Kidney glomerular epithelial cell (primary cell): Measurements from ENCODE around the gene TTLL4.
A peak's percentile ranks its signal among the peaks of the same experiment; 100 is the strongest.

ENCODE experiments used
- DNase-seq: peaks from one replicate; lab custom pipeline; 2025; lab: John Stamatoyannopoulos, UW

Gene TTLL4

DNA sequence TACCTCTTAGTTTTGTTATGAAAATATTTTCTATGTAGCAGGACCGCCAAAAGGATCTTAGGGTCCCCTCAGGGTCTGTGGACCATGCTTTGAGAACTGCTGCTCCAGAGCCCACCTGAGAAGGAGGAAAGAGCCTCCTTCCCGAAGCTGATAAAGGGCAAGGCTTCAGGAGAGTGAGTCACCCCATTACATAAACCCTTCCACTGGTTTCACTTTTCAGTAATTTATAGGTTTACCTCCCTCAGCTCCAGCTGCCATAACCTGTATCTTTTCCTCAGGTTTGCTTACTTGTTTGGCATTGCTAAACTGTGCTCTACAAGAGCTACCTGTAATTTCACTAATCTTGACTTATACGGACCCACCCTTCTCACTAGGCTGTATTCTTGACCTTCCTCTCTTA lies 6.6 kb downstream of the TTLL4 start:
- DNase-seq: peak; percentile 30

DNA sequence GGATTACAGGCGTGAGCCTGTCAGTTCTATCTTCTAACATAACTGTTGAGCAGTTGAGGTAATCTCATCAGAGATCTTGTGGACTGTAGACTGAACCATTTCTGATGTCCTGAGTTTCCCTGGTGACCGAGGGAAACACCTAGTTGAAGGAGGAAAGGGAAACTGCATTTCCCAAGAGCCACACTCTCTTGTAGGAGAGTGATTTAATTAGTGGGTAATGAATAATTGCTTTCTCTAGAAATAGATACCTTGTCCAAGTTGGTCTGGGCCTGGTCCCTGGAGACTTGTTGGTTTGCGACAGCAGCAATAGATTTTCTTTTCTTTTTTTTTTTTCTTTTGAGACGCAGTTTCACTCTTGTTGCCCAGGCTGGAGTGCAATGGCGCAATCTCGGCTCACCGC lies 7.4 kb downstream of the TTLL4 start:
- DNase-seq: no peak

DNA sequence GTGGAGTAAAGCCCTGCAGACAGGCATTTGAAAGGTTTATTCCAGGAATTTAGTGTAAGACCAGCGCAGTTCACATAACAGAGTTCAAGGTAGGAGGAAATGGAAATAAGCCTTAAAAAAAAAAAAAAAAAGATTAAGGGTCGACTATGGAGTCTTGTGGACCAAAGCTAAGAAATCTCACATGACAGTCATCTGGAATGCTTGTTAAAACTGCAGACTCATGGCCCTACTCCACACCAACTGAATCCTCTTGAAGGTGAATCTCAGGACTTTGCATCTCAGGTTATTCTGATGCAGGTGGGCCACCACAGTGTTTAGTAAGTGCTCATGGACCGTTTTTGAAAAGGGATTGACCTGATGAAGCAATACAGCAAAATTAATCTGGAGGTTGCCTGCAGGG lies 8.8 kb downstream of the TTLL4 start:
- no peak for DNase-seq

DNA sequence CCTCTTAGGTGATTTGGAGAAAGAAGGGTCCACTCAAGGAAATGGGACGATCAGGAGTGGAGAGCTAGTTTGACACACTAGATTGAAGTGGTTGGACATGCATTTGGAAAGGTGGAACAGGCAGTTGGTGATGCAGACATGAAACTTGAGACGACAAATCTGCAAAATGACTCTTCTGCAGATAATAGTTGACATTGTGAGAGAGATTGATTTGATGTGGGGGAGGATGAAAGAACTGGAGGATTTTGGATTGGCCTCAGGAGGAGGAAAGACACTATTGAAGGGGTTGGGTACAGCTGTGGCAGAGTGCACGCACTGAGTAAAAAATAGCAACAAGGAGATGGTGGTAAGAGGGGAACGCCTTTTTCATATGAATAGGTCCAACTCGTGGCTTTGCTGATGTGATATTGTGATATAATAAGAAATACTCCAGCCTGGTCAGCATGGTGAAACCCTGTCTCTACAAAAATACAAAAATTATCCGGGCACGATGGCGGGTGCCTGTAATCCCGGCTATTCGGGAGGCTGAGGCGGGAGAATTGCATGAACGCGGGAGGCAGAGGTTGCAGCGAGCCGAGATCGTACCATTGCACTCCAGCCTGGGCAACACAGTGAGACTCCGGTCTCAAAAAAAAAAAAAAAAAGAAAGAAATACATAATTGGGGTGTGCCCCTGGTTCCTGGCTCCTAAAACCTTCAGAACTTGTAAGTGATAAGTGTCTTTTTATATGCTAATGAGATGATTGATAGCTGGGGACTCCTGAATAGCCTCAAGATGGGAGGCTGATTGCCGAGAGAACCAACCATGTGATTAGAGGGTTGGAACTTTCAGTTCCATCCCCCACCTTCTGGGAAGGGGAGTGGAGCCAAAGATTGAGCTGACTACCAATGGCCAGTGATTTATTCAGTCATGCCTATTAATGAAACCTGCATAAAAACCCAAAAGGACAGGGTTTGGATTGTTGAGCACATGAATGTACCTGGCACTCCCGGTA lies 9.7 kb downstream of the TTLL4 start:
- no peak for DNase-seq

DNA sequence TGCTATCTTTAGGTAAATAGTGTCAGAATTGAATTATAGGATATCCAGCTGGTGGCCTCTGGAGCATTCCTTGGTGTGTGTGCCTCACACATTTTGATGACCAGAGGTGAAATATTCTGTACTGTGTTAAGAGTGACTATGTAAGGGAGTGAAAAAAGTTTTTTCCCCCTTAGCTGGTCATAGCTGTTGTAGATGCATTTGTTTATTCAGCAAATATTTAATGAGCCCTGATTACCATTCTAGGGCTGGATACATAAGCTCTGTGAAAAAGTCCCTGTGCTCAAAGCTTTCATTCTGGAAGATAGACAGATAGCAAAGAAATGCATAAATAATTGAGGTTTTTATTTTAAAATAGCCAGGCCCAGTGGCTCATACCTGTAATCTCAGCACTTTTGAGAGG lies 10.9 kb downstream of the TTLL4 start:
- no peak for DNase-seq

DNA sequence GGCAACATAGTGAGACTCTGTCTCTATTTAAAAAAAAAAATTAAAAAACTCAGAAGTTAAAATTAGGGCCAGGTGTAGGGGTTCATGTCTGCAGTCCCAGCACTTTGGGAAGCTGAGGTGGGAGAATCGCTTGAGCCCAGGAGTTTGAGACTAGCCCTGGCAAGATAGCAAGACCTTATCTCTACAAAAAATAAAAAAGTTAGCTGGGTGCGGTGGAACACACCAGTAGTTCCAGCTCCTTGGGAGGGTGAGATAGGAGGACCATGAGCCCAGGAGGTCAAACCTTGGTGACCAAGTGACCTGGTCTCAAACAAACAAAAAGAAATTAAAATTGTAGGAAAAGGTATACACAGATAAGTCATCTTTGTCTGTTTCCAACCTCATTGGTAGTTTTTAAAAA lies 11.3 kb downstream of the TTLL4 start:
- DNase-seq: no peak

DNA sequence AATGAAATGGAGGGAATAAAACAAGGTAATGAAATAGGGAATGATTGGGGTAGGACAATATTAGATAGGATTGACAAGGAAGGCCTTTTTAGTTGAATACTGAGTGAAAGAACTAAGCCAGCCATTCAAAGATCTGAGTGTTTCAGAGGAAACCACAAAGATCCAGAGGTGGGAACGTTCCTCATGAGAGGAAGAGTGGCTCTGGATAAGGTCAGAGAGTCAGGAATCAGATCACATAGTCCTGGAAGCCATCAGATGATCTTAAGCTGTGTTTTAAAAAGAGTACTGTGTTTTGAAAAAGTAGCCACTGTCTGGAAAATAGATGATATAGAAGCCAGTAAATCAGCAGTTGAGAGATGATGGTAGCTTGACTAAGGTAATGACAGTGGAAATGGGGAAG lies 11.8 kb downstream of the TTLL4 start:
- no peak for DNase-seq

DNA sequence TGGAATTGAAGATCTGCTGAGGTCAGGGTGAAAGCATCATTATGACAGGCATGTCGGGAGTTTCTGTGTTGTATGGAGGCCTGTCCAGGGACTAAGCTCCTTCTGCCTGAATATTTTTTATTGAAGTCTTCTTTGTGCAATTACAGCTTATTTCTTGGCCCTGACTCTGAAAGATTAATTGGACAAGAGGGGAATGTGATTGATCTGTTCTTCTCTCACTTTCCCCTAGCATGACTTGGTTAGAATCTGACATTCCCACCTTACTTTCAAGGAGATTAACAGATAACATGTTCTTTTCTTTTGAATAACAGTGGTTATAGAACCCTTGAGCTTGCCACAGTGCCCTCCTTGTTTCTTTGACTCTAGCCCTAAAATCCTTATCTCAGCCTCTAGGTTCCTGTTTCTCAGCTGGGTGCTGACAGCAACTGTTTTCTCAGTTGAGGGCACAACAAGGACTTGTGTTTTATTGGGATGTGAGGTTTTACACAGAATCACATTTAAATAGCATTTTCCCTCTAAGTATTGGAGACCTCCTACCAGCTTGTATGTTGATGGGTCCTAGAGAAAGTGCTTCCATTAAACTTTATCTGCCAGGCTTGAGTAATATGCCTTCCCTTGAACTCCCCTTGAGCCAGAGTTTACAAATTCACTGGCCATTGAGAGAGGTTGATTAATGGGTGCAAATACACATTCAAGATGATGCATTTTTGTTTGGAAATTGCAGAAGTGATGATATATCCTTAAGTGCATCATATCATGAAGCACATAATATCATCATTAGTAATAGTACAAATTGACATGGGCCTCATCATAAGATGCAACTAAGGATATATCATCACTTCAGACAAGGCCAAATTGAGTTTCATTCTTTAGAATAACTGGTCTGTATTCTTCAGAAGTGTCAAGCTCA lies 12.5 kb downstream of the TTLL4 start:
- no peak for DNase-seq

DNA sequence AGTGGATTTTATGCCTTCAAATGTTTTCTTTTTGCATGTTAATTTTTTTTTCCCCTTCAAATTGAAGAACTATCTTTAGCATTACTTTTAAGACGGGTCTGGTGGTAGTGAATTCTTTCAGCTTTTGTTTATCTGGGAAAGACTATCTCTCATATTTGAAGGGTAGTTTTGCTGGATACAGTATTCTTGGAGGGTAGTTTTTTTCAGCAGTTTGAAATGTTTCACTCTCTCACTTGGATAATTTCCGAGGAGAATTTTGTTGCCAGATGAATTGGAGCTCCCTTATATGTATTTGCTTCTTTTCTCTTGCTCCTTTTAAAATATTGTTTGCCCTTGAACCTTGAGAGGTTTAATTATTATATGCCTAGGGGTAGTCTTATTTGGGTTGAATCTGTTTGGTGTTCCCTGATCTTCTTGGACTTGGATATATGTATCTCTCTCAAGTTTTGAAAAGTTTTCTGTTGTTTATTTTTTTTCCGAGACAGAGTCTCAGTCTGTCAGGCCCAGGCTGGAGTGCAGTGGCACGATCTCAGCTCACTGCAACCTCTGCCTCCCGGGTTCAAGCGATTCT lies 15.5 kb downstream of the TTLL4 start:
- no peak for DNase-seq

DNA sequence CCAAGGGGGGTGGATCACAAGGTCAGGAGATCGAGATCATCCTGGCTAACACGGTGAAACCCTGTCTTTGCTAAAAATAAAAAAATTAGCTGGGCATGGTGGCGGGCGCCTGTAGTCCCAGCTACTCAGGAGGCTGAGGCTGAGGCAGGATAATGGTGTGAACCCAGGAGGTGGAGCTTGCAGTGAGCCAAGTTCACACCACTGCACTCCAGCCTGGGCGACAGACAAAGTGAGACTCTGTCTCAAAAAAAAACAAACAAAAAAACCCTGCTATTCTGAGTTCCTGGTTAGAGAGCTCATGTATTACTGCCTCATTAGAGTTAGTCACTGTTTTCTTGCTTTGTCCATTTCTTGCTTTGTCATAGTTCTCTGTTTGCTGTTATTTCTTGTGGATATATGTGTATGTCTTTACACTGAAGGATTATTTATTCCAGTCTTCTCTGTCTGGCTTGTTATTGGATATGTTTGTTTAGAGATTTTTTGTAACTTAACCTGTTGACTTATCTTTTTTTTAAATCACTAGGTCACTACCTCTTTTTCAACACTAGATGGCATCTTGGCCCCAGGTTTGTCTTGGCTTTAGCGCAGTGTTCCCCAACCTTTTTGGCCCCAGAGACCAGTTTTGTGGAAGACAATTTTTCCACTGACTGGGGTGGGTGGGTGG lies 17.0 kb downstream of the TTLL4 start:
- peak; percentile 7 for DNase-seq

DNA sequence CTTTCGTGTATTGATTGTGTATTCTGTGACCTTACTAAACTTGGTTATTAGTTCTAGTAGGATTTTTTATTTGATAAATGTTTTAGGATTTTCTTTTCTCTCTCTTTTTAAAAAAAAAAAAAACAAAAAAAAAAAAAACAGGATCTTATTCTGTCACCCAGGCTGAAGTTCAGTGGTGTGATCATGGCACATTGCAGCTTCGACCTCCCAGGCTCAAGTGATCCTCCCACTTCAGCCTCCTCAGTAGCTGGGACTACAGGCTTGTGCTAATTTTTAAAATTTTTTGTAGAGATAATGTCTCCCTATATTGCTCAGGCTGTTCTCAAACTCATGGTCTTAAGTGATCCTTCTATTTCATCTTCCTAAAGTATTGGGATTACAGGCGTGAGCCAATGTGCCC lies 19.0 kb downstream of the TTLL4 start:
- no peak for DNase-seq

DNA sequence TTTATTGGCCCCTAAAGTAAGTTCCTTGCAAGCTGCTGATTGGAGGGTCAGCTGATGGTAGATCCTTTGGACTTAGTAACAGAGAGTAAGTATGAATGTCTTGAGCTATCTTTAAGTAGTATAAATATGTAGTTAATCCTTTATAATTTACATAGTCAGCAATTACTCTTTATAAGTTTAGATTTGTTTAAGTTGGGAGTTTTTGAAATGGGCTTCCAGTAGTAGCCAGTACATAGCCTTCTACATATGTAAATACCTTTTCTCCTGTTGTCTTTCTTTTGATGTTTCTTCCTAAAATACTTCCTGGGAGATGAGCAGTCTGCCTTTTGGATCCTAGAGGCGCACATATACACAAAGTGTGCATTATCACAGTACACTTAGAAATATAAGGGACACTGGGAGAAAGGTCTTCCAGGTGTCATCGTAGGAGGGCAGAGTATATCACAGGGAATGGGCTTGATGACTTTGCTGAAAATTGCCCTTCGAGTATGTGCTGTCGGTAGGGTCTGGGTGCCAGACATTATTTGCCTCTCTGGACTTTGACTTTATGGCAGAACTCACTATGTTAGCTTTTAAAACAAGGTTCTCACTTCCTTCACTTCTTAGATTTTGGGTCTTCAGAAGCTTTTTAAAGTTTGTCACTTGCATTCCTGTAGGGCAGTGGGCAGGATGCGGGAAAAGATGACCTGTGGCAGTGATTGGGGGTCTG lies 21.6 kb downstream of the TTLL4 start:
- DNase-seq: no peak

DNA sequence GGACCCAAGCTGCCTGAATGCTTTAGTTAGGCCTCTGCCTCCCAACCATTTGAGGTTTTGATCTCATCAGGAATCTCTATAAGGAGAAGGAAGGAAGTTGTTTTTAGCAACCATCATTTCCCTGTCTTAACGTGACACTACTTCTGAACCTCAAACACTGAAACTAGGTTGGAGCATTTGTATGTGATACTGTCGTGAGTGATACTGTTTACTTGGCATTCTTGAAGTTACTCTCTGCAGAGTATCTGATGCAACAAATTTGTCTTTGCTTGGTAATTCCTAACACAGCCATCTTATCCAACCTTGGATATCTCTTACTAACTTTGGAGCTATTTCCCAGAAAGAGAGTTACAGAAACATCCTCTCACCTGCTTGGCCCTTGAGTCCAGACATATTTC lies 22.1 kb downstream of the TTLL4 start:
- DNase-seq: no peak

DNA sequence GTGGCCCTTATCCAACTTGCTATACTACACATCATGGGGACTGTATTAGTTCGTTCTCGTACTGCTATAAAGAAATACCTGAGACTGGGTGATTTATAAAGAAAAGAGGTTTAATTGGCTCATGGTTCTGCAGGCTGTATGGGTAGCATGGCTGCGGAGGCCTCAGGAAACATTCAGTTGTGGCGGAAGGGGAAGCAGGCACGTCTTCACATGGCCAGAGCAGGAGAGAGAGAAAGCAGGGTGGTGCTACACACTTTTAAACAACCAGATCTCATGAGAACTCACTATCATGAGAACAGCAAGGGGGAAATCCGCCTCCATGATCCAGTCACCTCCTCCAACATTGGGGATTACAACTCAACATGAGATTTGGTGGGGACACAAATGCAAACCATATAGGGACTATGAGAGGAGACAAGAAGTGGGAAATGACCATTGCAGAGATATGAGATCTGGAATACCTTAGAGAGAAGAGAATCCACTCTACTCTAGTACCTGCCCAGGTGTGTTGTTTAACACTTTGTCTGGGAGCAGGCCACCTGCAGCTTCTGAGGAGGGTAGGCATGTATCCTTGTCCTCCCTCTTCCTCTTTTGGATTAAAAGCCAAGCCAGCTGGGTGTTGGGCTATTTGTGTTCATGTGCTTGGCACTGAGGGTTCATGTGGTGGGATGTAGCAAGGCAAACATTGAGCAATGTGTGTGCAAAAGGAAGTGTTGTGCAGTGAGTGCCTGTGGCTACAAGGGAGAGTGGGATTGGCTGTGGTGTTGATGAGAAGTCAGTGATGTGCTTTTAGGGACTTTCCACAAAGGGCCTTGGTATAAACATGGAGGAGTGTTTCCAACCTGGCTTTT lies 22.8 kb downstream of the TTLL4 start:
- peak; percentile 35 for DNase-seq

DNA sequence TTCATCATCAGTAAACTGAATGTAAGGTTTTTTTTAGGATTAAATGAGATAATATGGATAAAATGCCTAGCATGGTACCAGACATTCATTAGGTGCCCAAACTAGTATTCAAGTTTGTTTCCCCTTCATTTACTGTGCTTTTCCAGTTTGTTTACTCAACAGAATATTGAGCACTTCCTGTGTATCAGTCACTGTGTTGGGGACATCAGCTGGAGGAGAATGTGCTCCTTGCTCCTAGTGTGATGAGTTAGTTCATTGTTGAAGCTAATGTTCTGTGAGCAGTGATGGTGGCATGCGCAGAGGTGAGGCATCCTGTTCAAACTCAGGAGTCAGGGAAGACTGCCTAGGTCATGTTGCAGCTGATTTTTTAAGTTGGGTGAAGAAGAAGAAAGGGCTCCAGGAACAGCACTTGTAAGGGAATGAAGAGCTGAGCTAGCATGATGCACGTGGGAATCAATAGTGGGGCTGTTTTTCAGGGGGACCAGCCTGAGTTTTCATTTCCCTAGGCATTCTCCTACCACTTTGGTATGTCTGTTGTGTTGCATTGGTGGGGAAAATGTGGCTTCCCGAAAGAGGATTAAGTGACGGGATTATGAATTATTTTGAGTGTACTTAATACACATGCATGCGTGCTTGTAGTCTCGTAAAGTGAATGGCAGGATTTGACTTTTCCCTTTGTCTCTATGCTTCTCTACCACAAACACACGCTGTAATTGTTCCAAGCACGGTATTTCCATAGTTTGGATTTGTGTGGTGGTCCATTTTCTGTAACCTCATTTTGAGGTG lies 23.7 kb downstream of the TTLL4 start:
- no peak for DNase-seq

DNA sequence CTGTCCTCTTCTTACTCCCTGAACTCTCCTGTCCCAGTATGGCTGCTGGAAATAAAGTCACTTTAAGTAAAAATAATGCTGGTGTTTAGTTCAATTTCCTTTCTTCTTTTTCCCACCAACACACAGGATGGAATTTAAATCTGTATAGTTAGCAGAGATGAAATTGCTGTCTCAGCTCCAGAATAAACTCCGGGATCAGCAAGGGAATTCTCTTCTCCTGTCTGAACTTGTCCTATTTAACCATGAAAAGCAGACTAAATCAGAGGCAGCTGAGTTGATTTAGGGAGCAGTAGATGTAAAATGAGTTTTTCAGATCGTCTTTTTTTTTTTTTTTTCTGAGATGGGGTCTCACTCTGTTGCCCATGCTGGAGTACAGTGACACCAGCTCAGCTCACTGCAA lies 25.9 kb downstream of the TTLL4 start:
- DNase-seq: no peak

DNA sequence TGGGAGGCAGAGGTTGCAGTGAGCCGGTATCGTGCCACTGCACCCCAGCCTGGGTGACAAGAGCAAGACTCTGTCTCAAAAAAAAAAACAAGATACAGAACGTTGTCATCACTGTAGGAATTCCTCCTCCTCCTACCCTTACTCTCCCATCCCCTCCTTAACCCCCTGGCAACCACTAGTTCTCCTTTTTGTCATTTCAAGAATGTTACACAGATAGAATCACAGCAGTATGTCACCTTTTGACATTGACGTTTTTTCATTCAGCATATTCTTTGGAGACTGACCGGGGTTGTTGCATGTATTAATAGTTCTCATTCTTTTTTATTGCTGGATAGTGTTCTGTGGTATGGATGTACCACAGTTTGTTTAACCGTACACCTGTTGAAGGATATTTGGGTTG lies 32.4 kb downstream of the TTLL4 start:
- no peak for DNase-seq

DNA sequence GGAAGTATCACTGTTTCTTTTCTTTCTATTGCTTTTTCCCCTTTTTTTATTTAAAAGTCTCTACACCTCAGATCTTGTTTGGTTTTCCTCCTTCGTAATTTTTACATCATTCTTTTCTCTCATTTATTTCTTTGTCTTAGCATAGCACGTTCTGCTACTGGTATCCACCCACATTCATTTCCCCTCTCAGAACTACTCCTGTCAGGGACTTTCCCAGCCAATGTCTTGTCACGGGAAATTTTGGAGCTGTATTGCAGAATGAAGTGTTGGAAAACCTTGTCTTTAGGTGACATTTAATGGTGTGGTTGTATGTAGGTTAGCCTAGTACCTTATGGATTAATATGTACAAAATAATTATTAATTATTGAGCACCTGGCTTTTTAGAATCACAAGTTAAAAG lies 34.0 kb downstream of the TTLL4 start:
- DNase-seq: no peak

DNA sequence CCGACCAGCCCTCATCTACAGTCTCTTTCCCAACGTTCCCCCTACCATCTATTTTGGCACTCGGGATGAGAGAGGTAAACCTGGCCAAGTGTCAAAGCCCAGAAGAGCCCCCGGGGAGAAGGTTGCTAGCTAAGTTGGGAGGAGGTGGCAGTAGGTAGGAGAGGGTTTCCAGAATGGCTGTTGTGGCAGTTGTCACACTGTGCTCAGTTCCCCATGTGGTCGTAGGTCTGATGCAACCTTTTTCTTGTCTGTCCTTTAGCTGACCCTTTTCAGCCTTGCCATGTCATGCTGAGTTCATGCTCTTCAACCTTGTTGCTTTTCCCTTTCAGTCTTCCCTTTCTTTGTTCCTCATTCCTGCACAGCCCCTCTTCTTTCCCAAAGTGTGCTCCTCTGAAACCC lies 34.5 kb downstream of the TTLL4 start:
- no peak for DNase-seq
